Activated naive CD8-positive, alpha-beta T cell treated with anti-CD3 and anti-CD28 coated beads, Interleukin-2, amount 50 U/mL, for 24 hours (primary cell): ENCODE measurements around the gene PDIA4.
A peak's percentile ranks its signal among the peaks of the same experiment; 100 is the strongest.
"Not testable (repeated sequence)": the region's sequence is repeated elsewhere in the genome, so short reads cannot be mapped to it uniquely, and the experiment has no call there.

Source experiments
- ATAC-seq: fragments of 150-1000 bp; cut with Tn5 transposase; one replicate; pipeline ENCODE4 v1.10.0; 2021
- DNase-seq: peaks from one replicate; pipeline ENCODE4 v3.0.0; 2021
- H3K27ac Mint-ChIP-seq: one replicate; pipeline ENCODE4 v1.8.0; 2021; ENCODE audit warnings: mild to moderate bottlenecking, mixed read lengths
- H3K27me3 Mint-ChIP-seq: one replicate; pipeline ENCODE4 v1.8.0; 2021; ENCODE audit warnings: mixed read lengths
- H3K36me3 Mint-ChIP-seq: one replicate; pipeline ENCODE4 v1.8.0; 2021; ENCODE audit warnings: low read depth, mixed read lengths
- H3K4me1 Mint-ChIP-seq: one replicate; pipeline ENCODE4 v1.8.0; 2021; ENCODE audit warnings: mixed read lengths
- H3K4me3 Mint-ChIP-seq: one replicate; pipeline ENCODE4 v1.8.0; 2021; ENCODE audit warnings: mild to moderate bottlenecking, moderate library complexity, mixed read lengths
- H3K9me3 Mint-ChIP-seq: one replicate; pipeline ENCODE4 v1.8.0; 2021; ENCODE audit warnings: mixed read lengths

PDIA4 gene

DNA sequence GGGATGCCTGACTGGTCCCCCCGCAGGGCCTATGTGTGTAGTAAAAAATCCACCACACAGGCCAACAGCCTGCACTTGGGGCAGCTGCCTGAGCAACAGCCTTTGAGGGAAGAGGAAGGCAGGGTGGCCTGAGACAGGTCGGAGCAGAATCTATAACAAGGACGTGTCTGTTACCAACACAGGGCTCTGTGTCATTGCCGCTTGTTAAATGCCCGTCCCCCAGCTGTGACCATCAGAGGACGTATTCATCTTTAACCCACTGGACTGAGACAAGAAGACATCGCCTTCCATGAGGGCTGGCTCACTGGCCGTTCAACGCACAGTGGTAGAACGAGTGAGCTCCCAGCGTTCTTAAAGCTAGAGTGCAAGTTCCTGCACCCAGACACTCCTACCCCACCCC, 7.8 kb downstream of the PDIA4 start:
- Mint-ChIP-seq H3K4me1 (peaks cover 24% of the 10 kb centered on the region), H3K4me3 (no peak overlapping the region), H3K36me3 (peaks cover 41% of the 10 kb centered on the region), H3K27me3 (no peaks in the 10 kb centered on the region), H3K27ac (peak overlapping the region; percentile 57), H3K9me3 (no peaks in the 10 kb centered on the region)
- DNase-seq: no peak
- ATAC-seq: no peak

DNA sequence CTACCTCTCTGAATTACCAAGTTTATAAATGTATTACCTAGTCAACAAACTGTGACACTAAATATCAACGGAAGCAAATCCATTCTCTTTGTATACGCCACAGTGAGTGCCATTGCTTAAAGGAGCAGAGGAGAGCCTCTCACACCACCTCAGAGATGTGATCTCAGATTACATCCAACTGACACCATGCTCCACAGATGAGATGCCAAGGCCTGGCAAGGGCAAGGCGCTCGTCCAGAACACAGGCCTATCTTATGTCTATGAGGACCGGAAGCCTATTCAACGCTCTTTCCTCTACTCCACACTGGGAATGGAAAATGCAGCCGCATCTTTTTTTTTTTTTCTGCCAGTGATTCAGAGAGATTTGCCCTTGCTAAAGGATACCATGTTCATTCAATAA, 11.4 kb downstream of the PDIA4 start:
- DNase-seq: no peak
- H3K4me3 Mint-ChIP-seq: no peak overlapping the region
- no peaks in the 10 kb centered on the region for H3K9me3 Mint-ChIP-seq
- no peak overlapping the region for H3K27ac Mint-ChIP-seq
- no peaks in the 10 kb centered on the region for H3K27me3 Mint-ChIP-seq
- H3K4me1 Mint-ChIP-seq: peaks cover 9% of the 10 kb centered on the region
- ATAC-seq: no peak
- H3K36me3 Mint-ChIP-seq: peaks cover 53% of the 10 kb centered on the region

DNA sequence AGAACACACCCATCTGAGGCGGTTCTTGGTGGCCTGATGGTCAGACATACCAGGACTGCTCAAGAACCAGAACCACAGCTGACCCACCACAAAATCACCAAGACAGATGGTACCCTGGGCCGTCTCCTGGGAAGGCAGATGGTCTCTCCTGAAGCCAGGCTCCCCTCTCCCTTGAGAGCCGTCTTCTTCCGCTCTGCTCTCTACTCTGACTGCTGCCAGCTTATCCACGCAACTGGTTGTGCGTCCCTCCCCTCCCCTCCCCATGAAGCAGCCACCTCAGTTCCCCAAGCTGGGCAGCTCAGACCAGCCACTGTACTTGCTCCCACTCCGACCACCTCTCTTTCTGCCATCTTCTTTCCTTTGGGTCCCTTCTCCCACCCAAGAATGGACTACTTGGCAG, 14.0 kb downstream of the PDIA4 start:
- Mint-ChIP-seq H3K27ac (no peak overlapping the region), H3K9me3 (no peaks in the 10 kb centered on the region), H3K4me3 (no peak overlapping the region), H3K36me3 (peaks cover 61% of the 10 kb centered on the region), H3K27me3 (no peaks in the 10 kb centered on the region), H3K4me1 (peaks cover 1% of the 10 kb centered on the region)
- DNase-seq (no peak), ATAC-seq (no peak)

GRCh38 chr7:149013876-149014275, 14.4 kb downstream of the PDIA4 start:
- Mint-ChIP-seq H3K9me3 (no peaks in the 10 kb centered on the region), H3K36me3 (peaks cover 59% of the 10 kb centered on the region), H3K27me3 (no peaks in the 10 kb centered on the region), H3K4me1 (peaks cover 1% of the 10 kb centered on the region), H3K27ac (no peak overlapping the region), H3K4me3 (no peak overlapping the region)
- ATAC-seq (no peak), DNase-seq (no peak)

- peaks cover 57% of the 10 kb centered on the region for H3K36me3 Mint-ChIP-seq
- H3K27me3 Mint-ChIP-seq, ATAC-seq, H3K4me1 Mint-ChIP-seq, H3K27ac Mint-ChIP-seq, H3K9me3 Mint-ChIP-seq, DNase-seq, H3K4me3 Mint-ChIP-seq: not testable (repeated sequence)
These were observed 15.6 kb downstream of the PDIA4 start for GRCh38 chr7:149012730-149013129.

DNA sequence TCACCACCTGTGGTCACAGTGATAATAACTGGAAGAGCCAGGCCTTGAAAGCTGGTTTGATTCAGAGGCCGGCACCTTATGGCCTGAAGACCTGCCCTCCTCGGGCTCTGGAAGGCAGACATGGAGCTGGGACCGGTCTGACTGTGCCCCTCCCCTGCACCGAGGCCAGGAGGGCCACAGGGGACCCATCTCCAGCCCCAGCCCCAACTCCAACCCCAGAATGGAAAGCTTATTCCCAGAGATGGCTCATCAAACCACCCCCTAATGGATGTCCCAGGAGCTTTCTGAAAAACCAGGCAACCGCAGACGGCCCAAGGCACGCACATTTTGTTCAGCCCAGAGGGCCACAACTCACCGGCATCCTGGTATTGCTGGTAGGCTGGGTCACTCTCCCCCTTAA, 16.8 kb downstream of the PDIA4 start:
- Mint-ChIP-seq H3K4me3 (no peak overlapping the region), H3K27ac (peak overlapping the region; percentile 27), H3K36me3 (peaks cover 57% of the 10 kb centered on the region), H3K4me1 (peaks cover 4% of the 10 kb centered on the region), H3K9me3 (no peaks in the 10 kb centered on the region), H3K27me3 (no peaks in the 10 kb centered on the region)
- ATAC-seq (no peak), DNase-seq (no peak)

DNA sequence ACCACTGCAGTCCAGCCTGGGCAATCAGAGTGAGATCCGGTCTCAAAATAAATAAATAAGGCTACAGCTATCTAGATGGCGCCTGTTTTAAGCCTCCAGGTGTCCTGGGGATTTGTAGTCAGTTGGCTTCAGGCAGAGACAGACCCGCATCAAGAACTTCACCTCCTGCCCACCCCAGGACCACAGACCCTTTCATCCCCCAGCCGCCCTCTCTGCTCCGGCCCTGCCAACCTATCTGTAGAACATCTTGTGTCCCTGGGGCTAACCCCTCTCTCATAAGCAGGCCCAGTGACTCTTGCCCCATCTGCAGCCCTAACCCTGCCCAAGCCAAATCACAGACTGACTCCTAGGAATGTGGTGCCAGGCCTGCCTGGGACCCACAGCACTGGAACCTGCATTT, 17.9 kb downstream of the PDIA4 start:
- no peak for ATAC-seq
- H3K27ac Mint-ChIP-seq: no peak overlapping the region

DNA sequence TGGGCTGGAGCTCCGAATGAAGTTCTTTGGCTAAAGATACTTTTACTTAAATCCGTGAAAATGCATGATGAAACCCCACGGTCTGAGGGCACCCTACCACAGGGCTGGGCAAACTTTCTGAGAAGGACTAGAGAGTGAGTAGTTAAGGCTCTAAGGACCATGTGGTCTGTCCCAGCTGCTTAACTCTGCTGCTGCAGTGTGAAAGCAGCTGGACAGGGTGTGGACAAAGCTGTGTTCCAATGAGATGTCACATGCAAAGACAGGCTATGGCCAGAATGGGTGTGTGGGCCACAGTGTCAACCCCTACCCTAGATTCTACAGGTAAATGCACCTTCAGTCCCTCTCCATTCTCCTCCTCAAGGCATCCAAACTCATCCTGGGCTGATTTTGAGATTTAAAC, 18.8 kb downstream of the PDIA4 start:
- Mint-ChIP-seq H3K4me1 (peaks cover 5% of the 10 kb centered on the region), H3K9me3 (no peaks in the 10 kb centered on the region), H3K36me3 (peaks cover 57% of the 10 kb centered on the region), H3K27me3 (no peaks in the 10 kb centered on the region), H3K27ac (no peak overlapping the region), H3K4me3 (no peak overlapping the region)
- ATAC-seq: no peak
- no peak for DNase-seq

More for the DNA sequence above, 17.9 kb downstream of the PDIA4 start:
- no peak overlapping the region for H3K4me3 Mint-ChIP-seq
- no peaks in the 10 kb centered on the region for H3K9me3 Mint-ChIP-seq
- peaks cover 57% of the 10 kb centered on the region for H3K36me3 Mint-ChIP-seq
- H3K4me1 Mint-ChIP-seq: peaks cover 5% of the 10 kb centered on the region
- DNase-seq: no peak
- H3K27me3 Mint-ChIP-seq: no peaks in the 10 kb centered on the region

DNA sequence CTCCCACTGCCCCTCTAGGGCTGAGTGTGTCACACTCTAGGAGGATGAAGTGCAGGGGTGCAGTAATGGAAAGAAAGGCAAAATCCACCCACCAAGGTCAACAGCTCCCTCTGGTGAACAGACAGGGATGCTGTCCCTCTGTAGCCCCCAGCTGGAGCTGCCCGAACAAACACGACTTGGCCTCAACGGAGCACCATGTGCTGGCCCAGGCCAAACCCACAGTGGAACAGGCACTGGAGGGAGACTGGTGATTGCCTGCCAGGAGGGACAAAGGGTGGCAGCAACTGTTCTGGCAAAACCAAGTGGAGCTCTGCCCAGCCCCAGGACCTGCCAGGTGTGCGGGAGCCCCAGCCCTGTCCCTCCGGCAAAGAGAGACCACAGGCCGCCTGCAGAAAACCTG, 20.7 kb downstream of the PDIA4 start:
- Mint-ChIP-seq H3K36me3 (peaks cover 52% of the 10 kb centered on the region), H3K9me3 (no peaks in the 10 kb centered on the region), H3K4me3 (no peak overlapping the region), H3K4me1 (peaks cover 5% of the 10 kb centered on the region), H3K27ac (no peak overlapping the region), H3K27me3 (no peaks in the 10 kb centered on the region)
- ATAC-seq (peak; percentile 26), DNase-seq (no peak)

DNA sequence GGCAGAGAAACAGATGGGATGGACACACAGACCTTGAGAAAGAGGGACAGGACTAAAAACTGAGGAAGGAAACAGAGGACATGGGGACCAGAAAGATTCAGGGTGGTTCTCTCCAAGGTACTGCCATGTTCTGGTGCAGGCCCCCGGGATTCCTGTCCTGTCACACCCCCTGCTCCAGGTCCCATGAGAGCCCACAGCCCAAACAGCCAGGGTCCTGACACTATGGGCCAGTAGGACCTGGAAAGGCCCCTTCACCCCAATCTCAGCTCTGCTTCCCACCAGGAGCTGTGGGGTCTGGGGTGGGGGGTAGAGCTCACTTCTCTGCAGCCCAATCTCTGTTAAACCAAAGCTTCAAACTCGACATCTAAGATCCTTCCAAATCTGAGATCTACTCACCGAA, 21.2 kb downstream of the PDIA4 start:
- DNase-seq: no peak
- Mint-ChIP-seq H3K27ac (no peak overlapping the region), H3K4me1 (peaks cover 5% of the 10 kb centered on the region), H3K27me3 (no peaks in the 10 kb centered on the region), H3K36me3 (peaks cover 48% of the 10 kb centered on the region), H3K9me3 (no peaks in the 10 kb centered on the region), H3K4me3 (no peak overlapping the region)
- no peak for ATAC-seq

DNA sequence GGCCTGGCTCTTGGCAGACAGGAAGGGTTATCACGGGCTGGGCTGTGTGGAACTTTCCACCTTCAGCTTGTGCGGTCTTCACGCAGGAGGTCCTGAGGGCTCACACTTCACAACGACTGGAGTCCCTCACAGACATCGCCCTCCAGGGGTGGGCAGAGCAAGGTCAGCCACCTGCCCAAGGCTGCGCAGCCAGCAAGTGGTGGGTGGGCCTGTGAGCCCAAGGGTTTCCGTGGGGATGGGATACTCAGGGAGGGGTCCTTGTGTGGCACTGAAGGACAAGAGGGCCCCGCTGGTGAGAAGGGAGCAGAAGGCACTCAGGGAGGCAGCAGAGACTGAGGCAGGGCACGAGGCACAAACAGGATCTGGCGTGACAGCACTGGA, 22.0 kb downstream of the PDIA4 start:
- Mint-ChIP-seq H3K27me3 (no peaks in the 10 kb centered on the region), H3K27ac (no peak overlapping the region), H3K36me3 (peaks cover 45% of the 10 kb centered on the region), H3K4me3 (no peak overlapping the region), H3K9me3 (no peaks in the 10 kb centered on the region), H3K4me1 (peaks cover 4% of the 10 kb centered on the region)
- ATAC-seq: no peak
- DNase-seq: no peak

- H3K9me3 Mint-ChIP-seq: no peaks in the 10 kb centered on the region
- H3K4me1 Mint-ChIP-seq: peaks cover 4% of the 10 kb centered on the region
- H3K4me3 Mint-ChIP-seq: no peak overlapping the region
- no peaks in the 10 kb centered on the region for H3K27me3 Mint-ChIP-seq
- peak; percentile 70 for ATAC-seq
- peak; percentile 86 for DNase-seq
- H3K27ac Mint-ChIP-seq: no peak overlapping the region
- H3K36me3 Mint-ChIP-seq: peaks cover 40% of the 10 kb centered on the region
These were observed 22.6 kb downstream of the PDIA4 start for GRCh38 chr7:149005427-149006344.

DNA sequence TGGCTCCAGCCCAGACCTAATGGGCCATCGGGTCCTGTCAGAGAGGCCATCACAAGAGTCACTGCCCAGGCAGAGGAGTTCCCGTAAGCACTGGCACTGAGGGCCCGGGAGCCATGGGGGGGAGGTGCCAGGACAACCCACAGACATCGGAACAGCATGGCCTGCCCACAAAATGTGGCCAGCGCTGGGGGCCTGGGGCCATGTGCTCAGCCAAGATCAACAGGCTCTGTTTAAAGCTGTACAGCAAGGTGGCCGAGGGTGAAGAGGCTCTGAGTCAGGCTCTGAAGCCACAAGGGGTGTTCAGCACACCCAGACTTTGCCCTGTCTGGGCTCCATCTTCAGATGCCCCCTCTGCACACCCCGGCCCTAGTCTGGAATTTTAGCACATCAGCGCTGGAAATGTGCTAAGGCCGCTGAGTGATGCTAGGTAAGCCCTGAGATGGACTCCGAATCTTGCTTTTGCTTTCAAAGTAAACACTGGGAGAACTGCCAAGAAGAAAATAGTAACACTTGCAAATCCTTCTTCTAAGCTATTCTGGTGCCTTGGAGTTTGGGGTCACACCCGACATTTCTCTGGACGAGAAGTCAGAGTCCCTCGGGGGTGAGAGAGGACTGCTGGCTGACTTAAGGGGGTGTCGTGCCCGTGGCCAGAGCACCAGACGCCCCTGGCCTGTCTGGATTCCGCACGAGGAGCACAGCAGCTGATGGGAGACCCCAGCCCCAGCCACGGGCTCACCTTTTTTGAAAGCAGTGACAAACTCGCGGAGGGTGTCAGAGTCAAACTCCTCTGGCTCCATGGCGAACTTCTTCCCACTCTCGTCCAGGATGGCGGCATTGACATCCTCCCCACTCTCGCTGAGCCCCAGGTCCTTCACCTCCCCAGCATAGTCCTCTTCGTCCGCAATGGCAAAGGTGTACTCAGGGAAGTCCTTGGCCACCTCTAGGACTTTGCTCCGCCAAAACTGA, 23.6 kb downstream of the PDIA4 start:
- Mint-ChIP-seq H3K4me3 (no peak overlapping the region), H3K9me3 (no peaks in the 10 kb centered on the region), H3K27me3 (no peaks in the 10 kb centered on the region), H3K4me1 (peaks cover 4% of the 10 kb centered on the region), H3K36me3 (peaks cover 32% of the 10 kb centered on the region), H3K27ac (no peak overlapping the region)
- ATAC-seq: no peak
- DNase-seq: no peak

DNA sequence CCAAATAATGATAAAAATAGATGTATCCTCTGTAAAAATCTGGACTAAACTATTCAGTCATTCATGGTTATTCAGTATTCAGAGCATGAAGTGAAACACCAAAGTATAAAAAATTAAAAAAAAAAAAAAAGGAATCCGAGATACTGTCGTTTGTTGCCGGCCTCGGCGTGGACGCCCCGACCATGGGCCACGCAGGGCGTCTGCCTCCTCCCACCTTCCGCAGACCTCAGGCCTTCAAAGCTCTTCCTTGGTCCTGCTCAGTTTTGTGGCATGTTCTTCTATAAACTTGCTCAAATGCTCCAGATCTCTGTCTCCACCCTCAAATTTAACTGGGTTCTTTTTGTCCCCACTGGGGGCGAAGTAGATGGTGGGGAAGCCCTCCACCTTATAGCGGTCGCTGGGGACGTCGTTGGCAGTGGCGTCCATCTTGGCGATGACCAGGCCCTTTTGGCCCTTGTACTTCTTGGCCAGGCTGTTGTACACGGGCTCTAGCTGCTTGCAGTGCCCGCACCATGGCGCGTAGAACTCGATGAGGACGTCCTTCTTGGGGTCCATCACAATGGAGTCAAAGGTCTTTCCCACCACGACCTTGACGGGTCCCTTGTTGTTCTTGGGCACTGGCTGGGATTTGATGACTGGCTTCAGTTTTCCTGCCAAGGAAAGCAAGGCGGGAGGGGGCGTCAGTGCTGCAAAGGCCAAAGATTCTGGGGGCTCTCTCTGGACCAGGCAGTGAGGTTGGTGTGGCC, 24.6 kb downstream of the PDIA4 start:
- H3K36me3 Mint-ChIP-seq: peaks cover 26% of the 10 kb centered on the region
- H3K27me3 Mint-ChIP-seq: no peaks in the 10 kb centered on the region
- DNase-seq: no peak

More for the DNA sequence above, 24.6 kb downstream of the PDIA4 start:
- Mint-ChIP-seq H3K4me1 (peaks cover 4% of the 10 kb centered on the region), H3K27ac (no peak overlapping the region), H3K4me3 (no peak overlapping the region), H3K9me3 (no peaks in the 10 kb centered on the region)
- no peak for ATAC-seq
